PFSK-1 (cell line): ENCODE results near the gene BATF2. TPM values are rescaled to one million over a fixed set of nuclear protein-coding genes. Genes with fewer than 3 reads are reported as not detected.

Source experiments
- FOXP2 ChIP-seq: optimal IDR thresholded peaks from 2 replicates; pipeline ENCODE3; 2011; ENCODE audit warnings: borderline replicate concordance, control low read depth, inconsistent platforms; ENCODE audit not compliant: insufficient read depth; ENCODE audit errors: extremely low read length, extremely low read depth
- POLR2AphosphoS5 ChIP-seq: IDR thresholded peaks from 2 replicates; pipeline ENCODE4 v1.6.1; 2012; ENCODE audit warnings: low read depth, mild to moderate bottlenecking, control low read depth, low read length, moderate library complexity
- SIN3A ChIP-seq: IDR thresholded peaks from 2 replicates; pipeline ENCODE4 v1.6.1; 2012; ENCODE audit warnings: mild to moderate bottlenecking, low read length, moderate library complexity, borderline replicate concordance; ENCODE audit not compliant: insufficient read depth
- TAF1 ChIP-seq: IDR thresholded peaks from 2 replicates; pipeline ENCODE4 v1.6.1; 2012; ENCODE audit warnings: low read length, control low read depth, borderline replicate concordance; ENCODE audit not compliant: insufficient read depth
- polyA plus RNA-seq: library from polyadenylated mRNA; unstranded; fragments of >200 nt; gene quantifications from one replicate; pipeline ENCODE4 v1.2.1, GENCODE V29; 2012; ENCODE audit warnings: low read depth, missing spikeins; ENCODE audit not compliant: insufficient read length
- TF ChIP-seq, protein P1 (sequence below), 2 experiments: IDR thresholded peaks; 2 replicates each; pipeline versions ENCODE4 v1.6.1 to v1.8.0; 2011 to 2012; ENCODE audit warnings: low read depth in 2 of 2, low read length in 2 of 2, control low read depth in 1 of 2, inconsistent platforms in 1 of 2, mild to moderate bottlenecking in 1 of 2, moderate library complexity in 1 of 2; ENCODE audit not compliant: insufficient read depth in 1 of 2

The BATF2 gene, protein sequence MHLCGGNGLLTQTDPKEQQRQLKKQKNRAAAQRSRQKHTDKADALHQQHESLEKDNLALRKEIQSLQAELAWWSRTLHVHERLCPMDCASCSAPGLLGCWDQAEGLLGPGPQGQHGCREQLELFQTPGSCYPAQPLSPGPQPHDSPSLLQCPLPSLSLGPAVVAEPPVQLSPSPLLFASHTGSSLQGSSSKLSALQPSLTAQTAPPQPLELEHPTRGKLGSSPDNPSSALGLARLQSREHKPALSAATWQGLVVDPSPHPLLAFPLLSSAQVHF
- 3.9 TPM for polyA plus RNA-seq

DNA sequence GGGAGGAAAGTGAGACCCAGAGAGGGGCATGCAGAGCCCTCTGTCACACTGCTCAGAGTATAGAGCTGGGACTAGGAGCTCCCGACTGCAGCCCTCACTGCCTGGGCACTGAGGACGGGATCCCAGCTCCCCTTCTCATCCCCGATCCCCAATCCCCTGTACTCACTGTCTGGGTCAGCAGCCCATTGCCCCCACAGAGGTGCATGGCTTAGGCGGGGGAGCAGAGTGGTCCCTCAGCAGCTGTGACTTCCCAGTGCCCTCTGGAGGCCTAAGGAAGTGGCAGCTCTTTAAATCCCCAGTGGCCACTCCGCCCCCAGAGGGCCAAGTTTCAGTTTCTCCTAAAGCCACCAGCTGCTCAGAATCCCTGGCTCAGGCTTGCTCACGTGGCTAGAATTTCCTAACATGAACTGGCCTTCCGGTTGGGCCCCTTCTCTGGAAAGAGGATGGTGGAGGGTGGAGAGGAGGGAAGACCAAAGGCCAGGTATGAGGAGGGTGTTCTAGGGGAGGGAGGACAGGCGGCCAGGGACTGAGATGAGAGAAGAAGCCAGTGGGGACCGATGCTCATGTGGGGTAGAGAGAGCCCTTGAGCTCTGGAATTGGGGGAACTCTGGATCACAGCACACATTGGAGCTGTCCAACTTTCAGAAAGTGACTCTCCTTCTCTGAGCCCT, at the start of gene BATF2:
Gene BATF2 (minus strand): TSS at position 262 of the 671 bp plus-strand sequence. CDS start 57 bp downstream, at position 205.
- TF ChIP-seq, protein P1, sequence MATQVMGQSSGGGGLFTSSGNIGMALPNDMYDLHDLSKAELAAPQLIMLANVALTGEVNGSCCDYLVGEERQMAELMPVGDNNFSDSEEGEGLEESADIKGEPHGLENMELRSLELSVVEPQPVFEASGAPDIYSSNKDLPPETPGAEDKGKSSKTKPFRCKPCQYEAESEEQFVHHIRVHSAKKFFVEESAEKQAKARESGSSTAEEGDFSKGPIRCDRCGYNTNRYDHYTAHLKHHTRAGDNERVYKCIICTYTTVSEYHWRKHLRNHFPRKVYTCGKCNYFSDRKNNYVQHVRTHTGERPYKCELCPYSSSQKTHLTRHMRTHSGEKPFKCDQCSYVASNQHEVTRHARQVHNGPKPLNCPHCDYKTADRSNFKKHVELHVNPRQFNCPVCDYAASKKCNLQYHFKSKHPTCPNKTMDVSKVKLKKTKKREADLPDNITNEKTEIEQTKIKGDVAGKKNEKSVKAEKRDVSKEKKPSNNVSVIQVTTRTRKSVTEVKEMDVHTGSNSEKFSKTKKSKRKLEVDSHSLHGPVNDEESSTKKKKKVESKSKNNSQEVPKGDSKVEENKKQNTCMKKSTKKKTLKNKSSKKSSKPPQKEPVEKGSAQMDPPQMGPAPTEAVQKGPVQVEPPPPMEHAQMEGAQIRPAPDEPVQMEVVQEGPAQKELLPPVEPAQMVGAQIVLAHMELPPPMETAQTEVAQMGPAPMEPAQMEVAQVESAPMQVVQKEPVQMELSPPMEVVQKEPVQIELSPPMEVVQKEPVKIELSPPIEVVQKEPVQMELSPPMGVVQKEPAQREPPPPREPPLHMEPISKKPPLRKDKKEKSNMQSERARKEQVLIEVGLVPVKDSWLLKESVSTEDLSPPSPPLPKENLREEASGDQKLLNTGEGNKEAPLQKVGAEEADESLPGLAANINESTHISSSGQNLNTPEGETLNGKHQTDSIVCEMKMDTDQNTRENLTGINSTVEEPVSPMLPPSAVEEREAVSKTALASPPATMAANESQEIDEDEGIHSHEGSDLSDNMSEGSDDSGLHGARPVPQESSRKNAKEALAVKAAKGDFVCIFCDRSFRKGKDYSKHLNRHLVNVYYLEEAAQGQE (IDR thresholded peaks at IDR 0.05; ENCODE audit: insufficient read depth in 1 of 2, low read depth in 2 of 2, low read length in 2 of 2) = peak; percentile 30 to 82; a peak in 2 of 4 replicates
- TF ChIP-seq POLR2AphosphoS5 = no peak
- no peak for TF ChIP-seq SIN3A
- no peak for TF ChIP-seq FOXP2

DNA sequence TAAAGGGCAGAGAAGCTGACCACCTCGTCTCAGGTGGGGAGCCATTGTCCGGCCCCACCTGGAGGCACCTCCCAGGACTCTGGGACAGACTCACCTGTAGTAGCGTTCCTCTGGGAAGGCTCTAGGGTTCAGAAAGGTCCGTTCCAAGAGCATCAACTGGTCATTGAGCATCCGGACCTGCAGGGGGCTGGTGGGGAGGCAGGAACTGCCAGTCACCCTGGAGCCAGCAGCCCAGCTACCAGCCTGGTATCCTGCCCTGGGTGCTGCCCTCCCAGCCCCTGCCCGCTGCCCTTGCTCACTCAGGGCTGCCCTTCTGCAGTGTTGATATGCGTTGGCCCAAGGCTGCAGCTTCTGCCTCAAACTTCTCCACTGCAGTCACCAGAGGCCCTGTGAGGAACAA, 49.0 kb upstream of the BATF2 start:
- TF ChIP-seq TAF1 (no peak), POLR2AphosphoS5 (no peak), FOXP2 (no peak), SIN3A (no peak)
- TF ChIP-seq, protein P1 (IDR thresholded peaks at IDR 0.05; ENCODE audit: insufficient read depth in 1 of 2, low read depth in 2 of 2, low read length in 2 of 2) = no peak

DNA sequence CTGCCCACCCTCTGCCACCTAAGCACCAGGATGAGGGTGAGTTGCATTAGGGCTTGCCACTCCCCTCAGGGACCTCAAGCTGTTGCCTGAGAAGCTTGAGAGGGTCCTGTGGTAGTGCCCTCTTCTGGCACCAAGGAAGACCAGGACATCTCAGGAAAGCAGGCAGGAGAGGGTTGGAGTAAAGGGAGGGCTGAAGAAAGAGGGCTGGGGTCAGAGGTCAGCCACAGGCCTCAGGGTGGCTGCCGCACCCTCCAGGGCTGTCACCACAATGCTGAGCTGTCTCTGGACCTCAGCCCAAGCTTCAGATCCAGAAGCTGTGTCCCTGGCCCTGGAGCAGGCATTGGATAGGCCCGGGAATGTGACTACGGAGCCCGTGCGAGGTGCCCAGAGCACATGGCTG, 48.3 kb upstream of the BATF2 start:
- TF ChIP-seq TAF1 (no peak), POLR2AphosphoS5 (no peak), SIN3A (no peak), FOXP2 (no peak)
- TF ChIP-seq, protein P1 (IDR thresholded peaks at IDR 0.05; ENCODE audit: insufficient read depth in 1 of 2, low read depth in 2 of 2, low read length in 2 of 2) = no peak

DNA sequence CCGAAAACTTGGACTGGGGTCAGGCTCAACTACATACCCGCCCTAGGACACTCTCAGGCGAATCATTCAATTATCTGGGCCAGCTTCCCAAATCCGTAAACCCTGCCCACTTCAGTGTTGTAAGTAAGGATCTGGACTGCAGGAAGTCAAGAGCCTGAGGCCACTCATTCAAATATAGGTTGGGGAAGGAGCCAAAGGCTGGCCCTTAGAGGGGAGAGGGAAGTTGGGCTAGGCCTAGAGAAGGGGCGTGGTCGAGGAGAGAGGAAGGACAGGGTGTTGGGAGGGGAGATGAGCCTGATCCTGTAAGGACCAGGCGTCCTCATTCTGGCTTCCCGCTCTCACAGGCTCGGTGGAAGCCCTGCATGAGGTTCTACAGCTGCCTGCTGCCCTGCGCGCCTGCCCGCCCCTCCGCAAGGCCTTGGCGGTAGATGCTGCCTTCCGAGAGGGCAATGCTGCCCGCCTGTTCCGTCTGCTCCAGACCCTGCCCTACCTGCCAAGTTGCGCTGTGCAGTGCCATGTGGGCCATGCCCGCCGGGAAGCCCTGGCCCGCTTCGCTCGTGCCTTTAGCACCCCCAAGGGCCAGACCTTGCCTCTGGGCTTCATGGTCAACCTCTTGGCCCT, 47.2 kb upstream of the BATF2 start:
- TF ChIP-seq POLR2AphosphoS5 (peak; percentile 64; the same call in 1 of the 2 replicates), SIN3A (no peak)

DNA sequence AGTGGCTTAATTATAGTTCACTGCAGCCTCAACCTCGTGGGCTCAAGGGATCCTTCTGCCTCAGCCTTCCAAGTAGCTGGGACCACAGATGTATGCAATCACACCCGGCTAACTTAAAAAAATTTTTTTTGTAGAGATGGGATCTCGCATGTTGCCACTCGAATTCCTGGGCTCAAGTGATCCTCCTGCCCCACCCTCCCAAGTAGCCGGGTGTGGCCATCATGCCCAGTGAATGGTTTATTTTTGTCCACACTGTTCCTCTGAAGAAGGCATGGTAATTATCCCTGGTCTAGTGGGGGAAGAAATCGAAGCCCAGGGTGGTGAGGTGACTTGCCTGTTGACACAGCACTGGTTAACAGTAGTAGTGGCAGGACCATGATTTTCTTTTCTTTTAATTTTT, 46.1 kb upstream of the BATF2 start:
- TF ChIP-seq POLR2AphosphoS5 = no peak
- TF ChIP-seq, protein P1 (IDR thresholded peaks at IDR 0.05; ENCODE audit: insufficient read depth in 1 of 2, low read depth in 2 of 2, low read length in 2 of 2) = no peak
- no peak for TF ChIP-seq FOXP2
- TF ChIP-seq TAF1 = no peak
- no peak for TF ChIP-seq SIN3A
